ENCODE data around the gene KCNK5.

The KCNK5 gene

DNA sequence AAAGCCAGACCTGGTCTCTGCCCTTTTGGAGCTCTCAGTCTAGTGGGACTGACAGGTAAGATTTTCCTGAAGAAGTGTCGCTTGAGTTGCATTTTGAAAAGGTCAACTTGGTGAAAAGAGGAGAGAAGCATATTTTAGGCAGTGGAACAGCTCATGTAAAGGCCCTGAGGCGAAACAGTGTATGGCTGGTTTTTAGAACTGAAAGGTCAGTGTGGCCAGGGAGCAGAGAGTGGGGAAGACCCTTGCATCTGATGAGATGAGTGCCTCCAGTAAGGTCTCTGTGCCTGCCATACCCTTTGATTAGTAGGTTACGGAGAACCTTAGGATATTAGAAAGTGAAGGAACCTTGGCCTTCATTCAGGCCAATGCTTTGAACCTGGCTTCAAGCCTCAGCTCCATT, 58.4 kb downstream of the KCNK5 start:
- DNase-seq (ENCODE audit: low read depth), result no peak

DNA sequence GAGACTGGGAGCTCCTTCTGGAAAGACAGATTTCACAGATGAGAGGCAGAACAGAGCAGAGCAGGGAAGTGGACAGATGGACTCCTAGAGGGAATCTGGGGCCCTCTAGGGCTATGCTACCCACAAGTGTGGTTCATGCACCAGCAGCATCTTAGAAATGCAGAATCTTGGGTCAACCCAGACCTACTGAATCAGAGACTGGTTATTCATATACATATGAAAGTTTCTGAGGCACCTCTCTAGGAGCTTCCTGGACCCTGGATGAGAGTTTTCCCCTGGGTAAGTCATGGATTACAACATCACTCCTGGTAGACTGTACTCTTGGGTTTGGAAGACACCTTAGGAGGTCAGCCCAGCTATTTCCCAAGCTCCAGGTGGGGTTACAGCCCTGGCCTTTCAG, 58.9 kb downstream of the KCNK5 start:
- TF ChIP-seq, protein P1, sequence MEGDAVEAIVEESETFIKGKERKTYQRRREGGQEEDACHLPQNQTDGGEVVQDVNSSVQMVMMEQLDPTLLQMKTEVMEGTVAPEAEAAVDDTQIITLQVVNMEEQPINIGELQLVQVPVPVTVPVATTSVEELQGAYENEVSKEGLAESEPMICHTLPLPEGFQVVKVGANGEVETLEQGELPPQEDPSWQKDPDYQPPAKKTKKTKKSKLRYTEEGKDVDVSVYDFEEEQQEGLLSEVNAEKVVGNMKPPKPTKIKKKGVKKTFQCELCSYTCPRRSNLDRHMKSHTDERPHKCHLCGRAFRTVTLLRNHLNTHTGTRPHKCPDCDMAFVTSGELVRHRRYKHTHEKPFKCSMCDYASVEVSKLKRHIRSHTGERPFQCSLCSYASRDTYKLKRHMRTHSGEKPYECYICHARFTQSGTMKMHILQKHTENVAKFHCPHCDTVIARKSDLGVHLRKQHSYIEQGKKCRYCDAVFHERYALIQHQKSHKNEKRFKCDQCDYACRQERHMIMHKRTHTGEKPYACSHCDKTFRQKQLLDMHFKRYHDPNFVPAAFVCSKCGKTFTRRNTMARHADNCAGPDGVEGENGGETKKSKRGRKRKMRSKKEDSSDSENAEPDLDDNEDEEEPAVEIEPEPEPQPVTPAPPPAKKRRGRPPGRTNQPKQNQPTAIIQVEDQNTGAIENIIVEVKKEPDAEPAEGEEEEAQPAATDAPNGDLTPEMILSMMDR (IDR thresholded peaks at IDR 0.05; ENCODE audit: low read depth, low read length, missing control alignments), result no peak
- H3K4me3 ChIP-seq (ENCODE audit: low read depth, low read length), result no peak overlapping the region

More for the DNA sequence above, 58.4 kb downstream of the KCNK5 start:
- H3K4me3 ChIP-seq (ENCODE audit: low read depth, low read length), result no peak overlapping the region
- TF ChIP-seq, protein P1 (IDR thresholded peaks at IDR 0.05; ENCODE audit: low read depth, low read length, missing control alignments), result no peak

DNA sequence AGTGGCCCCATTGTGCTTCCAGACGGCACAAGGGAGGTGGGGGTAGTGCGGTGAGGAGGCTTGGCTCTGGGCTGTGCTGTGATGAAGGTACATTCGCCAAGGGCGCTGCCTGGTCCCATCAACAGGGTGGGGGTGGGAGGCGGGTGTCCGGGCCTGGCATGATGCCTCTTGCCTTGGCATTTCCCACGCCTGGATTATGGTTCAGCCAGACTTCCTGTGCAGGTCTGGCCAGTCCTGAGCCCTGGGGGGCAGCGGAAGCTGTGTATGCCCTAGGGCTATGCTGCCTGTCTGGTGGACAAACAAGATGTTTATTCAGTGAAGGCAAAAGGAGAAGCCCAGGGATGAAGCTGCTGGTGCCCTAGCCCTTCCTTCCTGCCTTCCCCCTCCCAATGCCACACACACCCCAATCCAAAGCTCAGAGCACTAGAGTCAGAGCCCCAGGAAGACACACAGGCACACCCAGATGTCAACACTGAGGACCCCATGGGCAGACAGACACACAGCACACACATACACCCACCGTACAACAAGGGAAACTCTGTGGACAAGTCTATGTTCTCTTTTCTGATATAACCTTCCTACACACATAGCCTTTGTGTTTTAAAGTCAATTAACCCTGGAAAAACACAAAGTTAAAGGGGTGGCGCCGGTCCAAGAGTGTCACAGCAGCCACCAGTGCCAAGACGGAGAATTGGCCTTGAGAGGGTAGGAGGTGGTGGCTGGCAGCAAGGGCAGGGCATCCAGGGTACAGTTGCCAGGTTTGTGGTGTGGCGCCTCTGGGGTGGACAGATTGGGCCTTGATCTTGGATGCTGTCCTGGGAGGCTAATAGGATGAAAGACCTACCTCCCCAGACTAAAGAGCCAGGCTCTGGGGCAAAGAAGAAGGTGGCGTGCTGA, 59.6 kb downstream of the KCNK5 start:
- TF ChIP-seq, protein P1 (IDR thresholded peaks at IDR 0.05; ENCODE audit: low read depth, low read length, missing control alignments), result no peak
- H3K4me3 ChIP-seq (ENCODE audit: low read depth, low read length), result no peak overlapping the region
- DNase-seq (ENCODE audit: low read depth), result no peak

More for the DNA sequence above, 58.9 kb downstream of the KCNK5 start:
- DNase-seq (ENCODE audit: low read depth), result no peak

DNA sequence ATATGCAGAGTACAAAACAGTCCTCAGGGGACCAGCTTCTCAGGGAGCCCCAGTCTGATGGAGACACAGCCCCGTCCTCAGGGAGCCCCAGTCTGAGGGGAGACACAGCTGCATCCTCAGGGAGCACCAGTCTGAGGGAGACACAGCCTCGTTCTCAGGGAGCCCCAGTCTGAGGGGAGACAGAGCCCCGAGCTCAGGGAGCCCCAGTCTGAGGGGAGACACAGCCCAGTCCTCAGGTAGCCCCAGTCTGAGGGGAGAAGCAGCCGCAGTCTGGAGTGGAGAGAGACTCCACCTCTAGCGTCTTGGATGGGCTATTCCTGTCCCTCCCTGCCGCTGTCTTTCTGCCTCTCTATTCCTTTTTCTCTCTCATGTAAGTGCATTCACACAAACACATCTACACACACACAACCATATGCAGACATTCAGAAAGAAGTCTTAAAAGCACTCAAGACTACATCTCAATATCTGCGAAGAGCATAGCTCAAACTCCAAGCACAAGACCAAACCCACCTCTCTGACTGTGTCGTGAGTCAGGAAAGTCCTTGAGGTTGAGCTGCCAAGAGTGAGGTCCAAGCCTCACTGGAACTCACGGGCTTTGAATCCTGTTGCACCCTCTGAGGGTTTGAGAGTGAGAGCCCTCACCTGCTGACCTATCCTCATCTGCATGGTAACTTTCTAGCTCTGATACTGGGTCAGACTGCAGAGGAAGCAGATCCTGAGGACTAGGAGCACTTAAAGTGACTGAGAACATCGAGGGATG, 61.2 kb downstream of the KCNK5 start:
- DNase-seq (ENCODE audit: low read depth), result no peak
- no peak overlapping the region for H3K4me3 ChIP-seq (ENCODE audit: low read depth, low read length)
- TF ChIP-seq, protein P1 (IDR thresholded peaks at IDR 0.05; ENCODE audit: low read depth, low read length, missing control alignments), result no peak

DNA sequence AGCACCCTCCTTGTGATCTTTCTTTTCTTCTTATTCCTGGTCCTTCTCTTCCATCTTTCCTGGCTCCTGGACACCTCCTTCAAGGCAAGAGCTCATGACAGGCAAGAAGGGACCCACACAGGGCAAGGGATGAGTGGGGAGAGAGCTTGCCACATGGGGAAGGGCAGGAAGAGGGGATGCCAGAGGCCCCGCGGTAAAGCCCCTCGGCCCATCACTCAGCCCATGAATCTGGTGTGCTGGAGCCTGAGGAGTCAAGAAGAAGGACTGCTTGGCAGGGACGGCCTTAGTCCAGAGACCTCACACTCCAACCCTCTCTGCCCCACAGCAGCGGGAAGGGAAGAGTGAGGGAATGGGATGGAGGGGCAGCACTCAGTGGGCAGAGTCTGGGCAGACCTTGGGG, 62.0 kb downstream of the KCNK5 start:
- no peak overlapping the region for H3K4me3 ChIP-seq (ENCODE audit: low read depth, low read length)
- TF ChIP-seq, protein P1 (IDR thresholded peaks at IDR 0.05; ENCODE audit: low read depth, low read length, missing control alignments), result no peak
- DNase-seq (ENCODE audit: low read depth), result no peak

DNA sequence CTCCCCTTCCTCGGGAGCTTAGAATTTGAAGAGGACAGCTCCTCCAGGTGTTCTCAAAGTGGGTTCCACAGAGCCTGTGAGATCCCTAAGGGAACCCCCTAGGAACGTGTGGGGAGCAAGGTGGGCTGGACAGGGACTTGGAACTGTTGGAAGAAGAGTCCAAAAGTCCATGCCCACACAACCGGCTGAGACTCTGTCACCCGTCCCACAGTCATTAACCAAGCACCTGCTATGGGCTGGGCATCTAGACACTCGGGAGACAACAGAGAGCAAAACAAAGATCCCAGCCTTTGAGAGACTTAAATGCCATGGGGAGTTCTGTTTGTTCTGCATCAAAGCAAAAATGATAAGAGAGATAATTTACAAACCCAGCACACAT, 62.4 kb downstream of the KCNK5 start:
- TF ChIP-seq, protein P1 (IDR thresholded peaks at IDR 0.05; ENCODE audit: low read depth, low read length, missing control alignments), result no peak
- no peak for DNase-seq (ENCODE audit: low read depth)
- no peak overlapping the region for H3K4me3 ChIP-seq (ENCODE audit: low read depth, low read length)

Measured in GM12864 (cell line).